ENCODE results near the gene SAPCD2.

The SAPCD2 gene

DNA sequence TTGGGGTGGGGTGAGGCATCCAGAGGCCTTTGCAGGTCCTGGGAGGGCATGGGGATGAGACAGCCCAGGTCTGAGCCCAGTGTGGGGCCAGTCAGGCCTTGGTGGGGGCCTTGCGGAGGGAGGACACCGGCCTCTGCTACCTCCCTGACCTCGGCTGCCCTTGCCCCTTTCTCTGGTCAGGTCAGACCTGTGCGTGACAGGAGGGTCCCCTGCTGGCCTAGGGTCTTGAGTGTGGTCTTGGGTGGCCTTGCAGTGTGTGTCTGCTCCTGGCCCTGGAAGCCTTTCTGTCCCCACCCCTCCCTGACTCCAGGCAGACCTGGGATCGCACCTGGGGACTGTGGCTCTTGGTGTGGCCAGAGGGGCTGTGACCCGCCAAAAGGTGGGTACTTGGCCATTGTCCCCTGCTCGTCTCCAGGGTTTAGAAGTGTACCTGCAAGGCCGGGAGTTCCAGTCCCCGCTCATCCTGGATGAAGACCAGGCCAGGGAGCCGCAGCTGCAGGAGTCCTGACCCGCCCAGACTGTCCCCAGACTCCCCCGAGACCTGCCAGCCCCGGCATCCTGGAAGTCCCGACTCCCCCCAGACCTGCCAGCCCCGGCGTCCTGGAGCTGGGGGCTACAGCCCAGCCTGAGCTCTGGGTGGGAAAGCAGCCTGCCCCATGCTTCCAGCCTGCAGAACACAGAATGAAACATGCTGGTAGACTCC, 12.0 kb upstream of the SAPCD2 start:
- H3K4me3 ChIP-seq (ENCODE audit: low read depth, low read length), result no peak overlapping the region
- TF ChIP-seq, protein P1, sequence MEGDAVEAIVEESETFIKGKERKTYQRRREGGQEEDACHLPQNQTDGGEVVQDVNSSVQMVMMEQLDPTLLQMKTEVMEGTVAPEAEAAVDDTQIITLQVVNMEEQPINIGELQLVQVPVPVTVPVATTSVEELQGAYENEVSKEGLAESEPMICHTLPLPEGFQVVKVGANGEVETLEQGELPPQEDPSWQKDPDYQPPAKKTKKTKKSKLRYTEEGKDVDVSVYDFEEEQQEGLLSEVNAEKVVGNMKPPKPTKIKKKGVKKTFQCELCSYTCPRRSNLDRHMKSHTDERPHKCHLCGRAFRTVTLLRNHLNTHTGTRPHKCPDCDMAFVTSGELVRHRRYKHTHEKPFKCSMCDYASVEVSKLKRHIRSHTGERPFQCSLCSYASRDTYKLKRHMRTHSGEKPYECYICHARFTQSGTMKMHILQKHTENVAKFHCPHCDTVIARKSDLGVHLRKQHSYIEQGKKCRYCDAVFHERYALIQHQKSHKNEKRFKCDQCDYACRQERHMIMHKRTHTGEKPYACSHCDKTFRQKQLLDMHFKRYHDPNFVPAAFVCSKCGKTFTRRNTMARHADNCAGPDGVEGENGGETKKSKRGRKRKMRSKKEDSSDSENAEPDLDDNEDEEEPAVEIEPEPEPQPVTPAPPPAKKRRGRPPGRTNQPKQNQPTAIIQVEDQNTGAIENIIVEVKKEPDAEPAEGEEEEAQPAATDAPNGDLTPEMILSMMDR (IDR thresholded peaks at IDR 0.05; ENCODE audit: low read depth, low read length, missing control alignments), result no peak
- in situ Hi-C loops (cut with HindIII; ENCODE audit: low sequenced_read_pairs), result no loop called here
- no peak for DNase-seq (ENCODE audit: low read depth)

- DNase-seq (ENCODE audit: low read depth), result no peak
- in situ Hi-C loops (cut with HindIII; ENCODE audit: low sequenced_read_pairs), result no loop called here
These were observed 10.1 kb upstream of the SAPCD2 start for GRCh38 chr9:137080260-137081122.

DNA sequence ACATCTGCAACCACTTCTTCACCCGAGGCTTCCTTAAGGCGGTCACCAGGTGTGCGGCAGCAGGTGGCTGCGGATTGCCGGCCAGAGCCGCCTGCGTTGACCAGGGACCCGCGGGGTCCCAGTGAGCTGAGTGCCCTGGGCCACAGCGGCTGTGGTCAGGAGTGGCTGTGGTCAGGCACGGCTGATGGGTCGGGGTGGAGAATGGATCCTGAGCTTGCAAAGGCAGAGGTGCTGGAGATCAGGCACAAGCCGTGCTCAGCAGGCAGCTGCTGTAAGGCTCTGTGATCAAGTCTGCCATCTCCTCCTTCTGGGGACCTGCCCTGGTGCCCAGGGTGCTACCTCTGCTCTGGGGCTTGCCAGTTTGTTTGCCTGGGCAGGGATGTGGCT, 9.0 kb upstream of the SAPCD2 start:
- in situ Hi-C loops (cut with HindIII; ENCODE audit: low sequenced_read_pairs), result no loop called here
- H3K4me3 ChIP-seq (ENCODE audit: low read depth, low read length), result no peak overlapping the region
- TF ChIP-seq, protein P1 (IDR thresholded peaks at IDR 0.05; ENCODE audit: low read depth, low read length, missing control alignments), result no peak
- no peak for DNase-seq (ENCODE audit: low read depth)

More at GRCh38 chr9:137080260-137081122, 10.1 kb upstream of the SAPCD2 start:
- TF ChIP-seq, protein P1 (IDR thresholded peaks at IDR 0.05; ENCODE audit: low read depth, low read length, missing control alignments), result no peak
- H3K4me3 ChIP-seq (ENCODE audit: low read depth, low read length), result no peak overlapping the region

- in situ Hi-C loops (cut with HindIII; ENCODE audit: low sequenced_read_pairs), result no loop called here
- TF ChIP-seq, protein P1 (IDR thresholded peaks at IDR 0.05; ENCODE audit: low read depth, low read length, missing control alignments), result no peak
- H3K4me3 ChIP-seq (ENCODE audit: low read depth, low read length), result peak overlapping the region; percentile 56
- DNase-seq (ENCODE audit: low read depth), result no peak
These were observed 8.5 kb upstream of the SAPCD2 start for GRCh38 chr9:137078701-137079400.

GRCh38 chr9:137077758-137078693, 7.7 kb upstream of the SAPCD2 start:
- peak overlapping the region; percentile 56 for H3K4me3 ChIP-seq (ENCODE audit: low read depth, low read length)
- TF ChIP-seq, protein P1 (IDR thresholded peaks at IDR 0.05; ENCODE audit: low read depth, low read length, missing control alignments), result no peak
- DNase-seq (ENCODE audit: low read depth), result no peak
- in situ Hi-C loops (cut with HindIII; ENCODE audit: low sequenced_read_pairs), result no loop called here

Measured in astrocyte of the cerebellum (primary cell).